ENCODE data around the gene IL7R.

DNA sequence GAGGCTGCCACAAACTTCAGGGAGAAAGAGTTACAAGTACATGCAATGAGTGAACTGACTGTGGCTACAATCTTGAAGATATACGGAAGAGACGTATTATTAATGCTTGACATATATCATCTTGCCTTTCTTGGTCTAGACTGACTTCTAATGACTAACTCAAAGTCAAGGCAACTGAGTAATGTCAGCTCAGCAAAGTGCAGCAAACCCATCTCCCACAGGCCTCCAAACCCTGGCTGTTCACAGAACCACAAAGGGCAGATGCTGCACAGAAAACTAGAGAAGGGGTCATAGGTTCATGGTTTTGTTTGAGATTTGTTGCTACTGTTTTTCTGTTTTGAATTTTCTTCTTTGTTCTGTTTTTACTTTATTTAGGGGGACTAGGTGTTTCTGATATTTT lies 21.0 kb downstream of the IL7R start:
- TF ChIP-seq, protein P1, sequence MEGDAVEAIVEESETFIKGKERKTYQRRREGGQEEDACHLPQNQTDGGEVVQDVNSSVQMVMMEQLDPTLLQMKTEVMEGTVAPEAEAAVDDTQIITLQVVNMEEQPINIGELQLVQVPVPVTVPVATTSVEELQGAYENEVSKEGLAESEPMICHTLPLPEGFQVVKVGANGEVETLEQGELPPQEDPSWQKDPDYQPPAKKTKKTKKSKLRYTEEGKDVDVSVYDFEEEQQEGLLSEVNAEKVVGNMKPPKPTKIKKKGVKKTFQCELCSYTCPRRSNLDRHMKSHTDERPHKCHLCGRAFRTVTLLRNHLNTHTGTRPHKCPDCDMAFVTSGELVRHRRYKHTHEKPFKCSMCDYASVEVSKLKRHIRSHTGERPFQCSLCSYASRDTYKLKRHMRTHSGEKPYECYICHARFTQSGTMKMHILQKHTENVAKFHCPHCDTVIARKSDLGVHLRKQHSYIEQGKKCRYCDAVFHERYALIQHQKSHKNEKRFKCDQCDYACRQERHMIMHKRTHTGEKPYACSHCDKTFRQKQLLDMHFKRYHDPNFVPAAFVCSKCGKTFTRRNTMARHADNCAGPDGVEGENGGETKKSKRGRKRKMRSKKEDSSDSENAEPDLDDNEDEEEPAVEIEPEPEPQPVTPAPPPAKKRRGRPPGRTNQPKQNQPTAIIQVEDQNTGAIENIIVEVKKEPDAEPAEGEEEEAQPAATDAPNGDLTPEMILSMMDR (IDR thresholded peaks at IDR 0.05), result no peak
- TF ChIP-seq POLR2A (IDR thresholded peaks at IDR 0.05), result no peak
